Thyroid gland (tissue), 4 donors: Measurements from ENCODE around the gene STK10.

ENCODE experiments used
- POLR2A ChIP-seq, 2 donors: fragments of 450-650 bp; IDR thresholded peaks; one replicate each; pipeline ENCODE4 v1.6.1; 2017; ENCODE audit warnings: antibody characterized with exemption in 2 of 2, mild to moderate bottlenecking in 2 of 2, moderate library complexity in 1 of 2
- TF ChIP-seq, protein P1 (sequence below), 6 experiments: fragments of 200-600 bp in 3 of 6; fragments of 450-650 bp in 3 of 6; sonication (generic) in 3 of 6; IDR thresholded peaks; one replicate each; pipeline ENCODE4 v1.5.1; 2016 to 2019; ENCODE audit warnings: antibody characterized with exemption in 6 of 6, mild to moderate bottlenecking in 2 of 6, inconsistent platforms in 1 of 6, moderate library complexity in 1 of 6

DNA sequence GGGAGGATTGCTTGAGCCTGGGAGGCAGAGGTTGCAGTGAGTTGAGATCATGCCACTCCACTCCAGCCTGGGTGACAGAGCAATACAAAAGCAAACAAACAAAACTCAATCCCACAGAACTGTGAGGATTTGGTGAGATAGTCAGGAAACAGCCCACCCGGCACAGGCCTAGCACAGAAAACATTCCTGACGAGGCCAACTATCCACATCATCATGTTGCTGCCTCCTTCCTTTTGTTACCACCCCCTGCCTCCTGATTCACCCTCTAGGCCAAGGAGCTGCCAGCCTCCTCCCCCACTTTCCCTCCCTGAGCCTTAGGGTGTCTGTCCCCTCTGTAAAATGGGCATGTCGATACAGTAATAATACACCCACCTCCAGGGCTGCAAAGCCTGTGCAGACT, 39.0 kb downstream of the STK10 start:
- no peak for TF ChIP-seq POLR2A (IDR thresholded peaks at IDR 0.05)
- TF ChIP-seq, protein P1, sequence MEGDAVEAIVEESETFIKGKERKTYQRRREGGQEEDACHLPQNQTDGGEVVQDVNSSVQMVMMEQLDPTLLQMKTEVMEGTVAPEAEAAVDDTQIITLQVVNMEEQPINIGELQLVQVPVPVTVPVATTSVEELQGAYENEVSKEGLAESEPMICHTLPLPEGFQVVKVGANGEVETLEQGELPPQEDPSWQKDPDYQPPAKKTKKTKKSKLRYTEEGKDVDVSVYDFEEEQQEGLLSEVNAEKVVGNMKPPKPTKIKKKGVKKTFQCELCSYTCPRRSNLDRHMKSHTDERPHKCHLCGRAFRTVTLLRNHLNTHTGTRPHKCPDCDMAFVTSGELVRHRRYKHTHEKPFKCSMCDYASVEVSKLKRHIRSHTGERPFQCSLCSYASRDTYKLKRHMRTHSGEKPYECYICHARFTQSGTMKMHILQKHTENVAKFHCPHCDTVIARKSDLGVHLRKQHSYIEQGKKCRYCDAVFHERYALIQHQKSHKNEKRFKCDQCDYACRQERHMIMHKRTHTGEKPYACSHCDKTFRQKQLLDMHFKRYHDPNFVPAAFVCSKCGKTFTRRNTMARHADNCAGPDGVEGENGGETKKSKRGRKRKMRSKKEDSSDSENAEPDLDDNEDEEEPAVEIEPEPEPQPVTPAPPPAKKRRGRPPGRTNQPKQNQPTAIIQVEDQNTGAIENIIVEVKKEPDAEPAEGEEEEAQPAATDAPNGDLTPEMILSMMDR (IDR thresholded peaks at IDR 0.05), result no peak
